ENCODE results near the gene PLAGL1. TPM values are rescaled to one million over a fixed set of nuclear protein-coding genes. Genes with fewer than 3 reads are reported as not detected.

PLAGL1 gene
- total and polyA plus RNA-seq, 2 of the 13 experiments (the other 11 are each of a cell fraction or from before 2014, with no cell fraction given), result 0.60 to 2.3 TPM

GRCh38 chr6:143986463-143987065, 21.5 kb downstream of the PLAGL1 start:
- Histone ChIP-seq H3K4me3 (replicated peaks in 1 of 3; ENCODE audit: insufficient read depth in 1 of 3, low read depth in 2 of 3, low read length in 3 of 3) (no peak overlapping the region), H3K27ac (ENCODE audit: extremely low read length, insufficient read depth, low read length) (no peak overlapping the region), H3K27me3 (ENCODE audit: control insufficient read depth in 1 of 2, insufficient read depth in 2 of 2, low read length in 2 of 2) (no peaks in the 10 kb centered on the region; a peak in 1 of 5 replicates), H2AFZ (ENCODE audit: low read length) (no peak overlapping the region), H3K79me2 (ENCODE audit: insufficient read depth, low read length) (no peaks in the 10 kb centered on the region), H3K36me3 (replicated peaks in 1 of 2; ENCODE audit: control insufficient read depth in 1 of 2, insufficient read depth in 2 of 2, low read length in 2 of 2) (no peaks in the 10 kb centered on the region), H3K9ac (ENCODE audit: insufficient read depth, low read depth, low read length) (no peak overlapping the region), H3K9me3 (ENCODE audit: low read length) (no peaks in the 10 kb centered on the region), H3K4me2 (ENCODE audit: low read depth, low read length) (no peak overlapping the region), H3K4me1 (ENCODE audit: insufficient read depth, low read length) (no peaks in the 10 kb centered on the region), H4K20me1 (ENCODE audit: insufficient read depth, low read length) (no peaks in the 10 kb centered on the region)
- ATAC-seq (no peak), FAIRE-seq (no peak), DNase-seq (ENCODE audit: low spot score) (no peak)
- CTCF ChIA-PET (ENCODE audit: low intra/inter-chr PET ratio, low total read pairs), result no interaction called here
- no TSS peak for BruUV-seq (replicated peaks)
- POLR2A ChIA-PET, result no interaction called here
- WGBS (ENCODE audit: low lambda C conversion rate), result 52% methylated on average over 5 of the region's 5 CpGs
- in situ Hi-C loops (cut with HindIII; ENCODE audit: extremely low pct_ligation_motif_present, low pct_unique_long_range_greater_than_20kb) (no loop called here), intact Hi-C loops (cut with micrococcal nuclease; ENCODE audit: unreplicated experiment) (no loop called here)
- TF ChIP-seq TSC22D2 (CRISPR knock-in tag; IDR thresholded peaks at IDR 0.05; ENCODE audit: borderline replicate concordance) (no peak), PRPF4 (IDR thresholded peaks at IDR 0.05; ENCODE audit: low read depth, low read length, poor library complexity, severe bottlenecking) (no peak), ZEB1 (IDR thresholded peaks at IDR 0.05; ENCODE audit: insufficient replicate concordance, low read depth) (no peak), MAFK (conservative IDR thresholded peaks at IDR 0.05 in 1 of 2, IDR thresholded peaks at IDR 0.05 in 1 of 2; ENCODE audit: low read length in 2 of 2) (no peak), ZNF460 (CRISPR knock-in tag; IDR thresholded peaks at IDR 0.05; ENCODE audit: borderline replicate concordance) (no peak), ZNF670 (CRISPR knock-in tag; IDR thresholded peaks at IDR 0.05; ENCODE audit: borderline replicate concordance) (no peak), TCF12 (IDR thresholded peaks at IDR 0.05) (no peak), TCF12 (CRISPR knock-in tag; IDR thresholded peaks at IDR 0.05) (no peak), ZNF761 (CRISPR knock-in tag; conservative IDR thresholded peaks at IDR 0.05) (no peak), U2AF2 (IDR thresholded peaks at IDR 0.05; ENCODE audit: low read depth, low read length) (no peak), ETS1 (CRISPR knock-in tag; IDR thresholded peaks at IDR 0.05) (no peak), CAMTA2 (CRISPR knock-in tag; IDR thresholded peaks at IDR 0.05; ENCODE audit: borderline replicate concordance) (no peak), ZNF883 (CRISPR knock-in tag; IDR thresholded peaks at IDR 0.05; ENCODE audit: not compliant biosample characterization) (no peak), CHCHD3 (CRISPR knock-in tag; IDR thresholded peaks at IDR 0.05) (no peak), AKNA (CRISPR knock-in tag; IDR thresholded peaks at IDR 0.05; ENCODE audit: borderline replicate concordance) (no peak), SP5 (CRISPR knock-in tag; IDR thresholded peaks at IDR 0.05; ENCODE audit: borderline replicate concordance, low read depth) (no peak), ZNF616 (CRISPR knock-in tag; IDR thresholded peaks at IDR 0.05; ENCODE audit: low read depth) (no peak), ZBTB25 (CRISPR knock-in tag; IDR thresholded peaks at IDR 0.05) (no peak)
